GM23248 (cell line): ENCODE results near the gene CROCC. TPM values are rescaled to one million over a fixed set of nuclear protein-coding genes. Genes with fewer than 3 reads are reported as not detected.

Experiments
- DNase-seq: peaks from one replicate; pipeline ENCODE4 v3.0.0-alpha.2; 2015
- H2AFZ ChIP-seq: fragments of 200-600 bp; sonication (generic); 2 replicates; pipeline ENCODE4 v1.6.1; 2016; ENCODE audit warnings: antibody characterized with exemption
- H3F3A ChIP-seq: fragments of 200-600 bp; sonication (generic); 2 replicates; pipeline ENCODE4 v1.6.1; 2016; ENCODE audit warnings: mild to moderate bottlenecking, antibody characterized with exemption, mixed run types; ENCODE audit not compliant: insufficient read depth
- H3K27ac ChIP-seq: fragments of 200-600 bp; sonication (generic); 2 replicates; pipeline ENCODE4 v1.5.1; 2016; ENCODE audit warnings: mild to moderate bottlenecking
- H3K27me3 ChIP-seq: fragments of 200-600 bp; sonication (generic); replicated peaks from 2 replicates; pipeline ENCODE4 v1.6.1; 2016; ENCODE audit warnings: mild to moderate bottlenecking; ENCODE audit not compliant: insufficient read depth
- H3K36me3 ChIP-seq: fragments of 200-600 bp; sonication (generic); 2 replicates; pipeline ENCODE4 v1.6.1; 2016; ENCODE audit warnings: low read depth, mild to moderate bottlenecking
- H3K4me1 ChIP-seq: fragments of 200-600 bp; sonication (generic); 2 replicates; pipeline ENCODE4 v1.6.1; 2016; ENCODE audit warnings: mild to moderate bottlenecking; ENCODE audit not compliant: insufficient read depth
- H3K4me2 ChIP-seq: fragments of 200-600 bp; sonication (generic); one replicate; pipeline ENCODE4 v1.6.1; 2016; ENCODE audit warnings: mild to moderate bottlenecking; ENCODE audit not compliant: unreplicated experiment
- H3K4me3 ChIP-seq: fragments of 200-600 bp; sonication (generic); 2 replicates; pipeline ENCODE4 v1.5.1; 2016; ENCODE audit warnings: mild to moderate bottlenecking
- H3K79me2 ChIP-seq: fragments of 200-600 bp; sonication (generic); 2 replicates; pipeline ENCODE4 v1.6.1; 2016; ENCODE audit warnings: mild to moderate bottlenecking; ENCODE audit not compliant: insufficient read depth
- H3K9ac ChIP-seq: fragments of 200-600 bp; sonication (generic); 2 replicates; pipeline ENCODE4 v1.6.1; 2016; ENCODE audit warnings: mild to moderate bottlenecking
- H3K9me2 ChIP-seq: fragments of 200-600 bp; sonication (generic); 2 replicates; pipeline ENCODE4 v1.6.1; 2016; ENCODE audit warnings: mixed run types, mild to moderate bottlenecking, moderate library complexity; ENCODE audit not compliant: insufficient read depth
- H3K9me3 ChIP-seq: fragments of 200-600 bp; sonication (generic); one replicate; pipeline ENCODE4 v1.6.1; 2017; ENCODE audit warnings: low read depth
- H4K20me1 ChIP-seq: fragments of 200-600 bp; sonication (generic); 2 replicates; pipeline ENCODE4 v1.6.0; 2016; ENCODE audit not compliant: insufficient read depth
- EZH2 ChIP-seq: fragments of 200-600 bp; sonication (generic); IDR thresholded peaks from 2 replicates; pipeline ENCODE4 v1.6.1; 2018; ENCODE audit warnings: antibody characterized with exemption, mild to moderate bottlenecking; ENCODE audit not compliant: insufficient read depth, poor library complexity, severe bottlenecking
- EZH2phosphoT487 ChIP-seq: fragments of 200-600 bp; sonication (generic); IDR thresholded peaks from 2 replicates; pipeline ENCODE4 v1.6.1; 2018; ENCODE audit warnings: antibody characterized with exemption, moderate library complexity, mild to moderate bottlenecking, low read depth; ENCODE audit not compliant: insufficient read depth
- WGBS, 2 experiments: methylation state at CpG; one replicate each; pipeline ENCODE4 v1.1.6; 2015 to 2017; ENCODE audit warnings: low lambda C conversion rate in 2 of 2, low coverage in 1 of 2; ENCODE audit errors: missing lambda C conversion rate in 2 of 2; 5-methylcytosine and 5-hydroxymethylcytosine counted together
- in situ Hi-C: fragments of 300-500 bp; cut with MboI; formaldehyde crosslinking; loops from 2 replicates; pipeline ENCODE4 v1.15.0; 2020
- polyA plus RNA-seq: library from polyadenylated mRNA; unstranded; fragments of >200 nt; fragmentation: Nextera tagmentation; extraction: Ambion mirVana; gene quantifications from 2 replicates; pipeline ENCODE4 v1.2.1, GENCODE V29; 2016
- total RNA-seq: library from RNA; depleted of rRNA; stranded (reverse); fragments of >200 nt; shearing (Covaris generic); gene quantifications from 2 replicates; pipeline ENCODE4 v1.2.3, GENCODE V29; 2014

The CROCC gene
- total and polyA plus RNA-seq, 2 experiments from 2014 or later, result 5.2 to 17.6 TPM

DNA sequence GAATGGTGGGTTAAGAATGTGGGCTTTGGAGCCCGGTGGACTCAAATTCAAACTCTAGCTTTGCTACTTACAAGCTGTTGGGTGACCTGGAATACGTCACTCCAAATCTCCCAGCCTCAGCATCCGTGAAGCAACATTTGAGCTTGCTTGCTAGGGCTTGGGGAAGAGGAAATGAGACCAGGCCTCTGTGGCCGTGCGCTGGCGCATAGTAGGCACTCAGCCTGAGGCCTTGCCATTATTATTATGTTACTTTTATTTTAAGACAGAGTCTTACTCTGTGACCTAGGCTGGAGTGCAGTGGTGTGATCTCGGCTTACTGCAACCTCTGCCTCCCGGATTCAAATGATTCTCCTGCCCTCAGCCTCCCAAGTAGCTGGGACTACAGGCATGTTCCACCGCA is 70.9 kb downstream of the CROCC start:
- Histone ChIP-seq H3K4me2 (no peak overlapping the region), H3K27ac (no peak overlapping the region), H3K9me3 (no peaks in the 10 kb centered on the region), H3K4me3 (no peak overlapping the region), H3K36me3 (no peaks in the 10 kb centered on the region), H3K9ac (no peak overlapping the region), H3K4me1 (no peaks in the 10 kb centered on the region), H3K79me2 (no peaks in the 10 kb centered on the region), H3K27me3 (no peaks in the 10 kb centered on the region), H3F3A (no peaks in the 10 kb centered on the region), H4K20me1 (no peaks in the 10 kb centered on the region), H3K9me2 (no peaks in the 10 kb centered on the region), H2AFZ (no peak overlapping the region)
- in situ Hi-C loops, result no loop called here
- no peak for TF ChIP-seq EZH2phosphoT487
- no peak for TF ChIP-seq EZH2
- WGBS, 2 experiments, result 91 to 94% methylated on average over 9 of the region's 9 CpGs
- DNase-seq, result no peak

DNA sequence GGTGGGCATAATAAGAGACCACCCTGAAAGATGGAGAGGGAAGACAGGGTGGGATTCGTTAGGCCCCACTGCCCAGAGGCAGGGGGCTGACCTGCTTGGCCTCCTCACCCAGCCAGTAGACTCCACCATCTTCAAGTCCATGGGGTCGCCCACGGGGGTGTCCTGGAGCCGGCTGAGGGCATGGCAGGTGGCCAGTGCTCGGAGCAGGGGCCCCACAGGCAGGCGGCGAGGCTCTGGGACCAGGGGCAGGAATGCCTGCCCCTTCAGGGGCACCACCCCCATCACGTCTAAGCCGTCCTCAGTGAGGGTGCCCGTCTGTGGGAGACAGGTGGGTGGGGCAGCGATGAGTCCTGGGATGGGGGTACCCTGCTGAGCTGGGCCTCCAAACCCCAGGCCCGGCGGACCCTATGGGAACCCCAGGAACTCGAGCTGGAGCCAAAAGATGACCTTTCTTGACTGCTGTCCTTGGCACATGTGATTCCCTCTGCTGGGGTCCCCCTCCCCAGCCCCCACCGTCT is 71.8 kb downstream of the CROCC start:
- no peak overlapping the region for H3K27ac ChIP-seq
- H3K9me3 ChIP-seq, result no peaks in the 10 kb centered on the region
- peaks cover 6% of the 10 kb centered on the region; the same call in 1 of the 2 replicates for H3K36me3 ChIP-seq
- in situ Hi-C loops, result no loop called here
- no peak for DNase-seq
- 97 to 99% methylated on average over 14 to 15 of the region's 15 CpGs for WGBS, 2 experiments
- no peak overlapping the region for H3K4me3 ChIP-seq
- no peaks in the 10 kb centered on the region for H4K20me1 ChIP-seq
- TF ChIP-seq EZH2phosphoT487 (no peak), EZH2 (no peak)
- H3K79me2 ChIP-seq, result no peaks in the 10 kb centered on the region
- no peak overlapping the region for H3K9ac ChIP-seq
- no peaks in the 10 kb centered on the region for H3F3A ChIP-seq
- no peaks in the 10 kb centered on the region for H3K9me2 ChIP-seq
- no peaks in the 10 kb centered on the region for H3K27me3 ChIP-seq
- H3K4me1 ChIP-seq, result no peaks in the 10 kb centered on the region
- H2AFZ ChIP-seq, result no peak overlapping the region
- no peak overlapping the region for H3K4me2 ChIP-seq

DNA sequence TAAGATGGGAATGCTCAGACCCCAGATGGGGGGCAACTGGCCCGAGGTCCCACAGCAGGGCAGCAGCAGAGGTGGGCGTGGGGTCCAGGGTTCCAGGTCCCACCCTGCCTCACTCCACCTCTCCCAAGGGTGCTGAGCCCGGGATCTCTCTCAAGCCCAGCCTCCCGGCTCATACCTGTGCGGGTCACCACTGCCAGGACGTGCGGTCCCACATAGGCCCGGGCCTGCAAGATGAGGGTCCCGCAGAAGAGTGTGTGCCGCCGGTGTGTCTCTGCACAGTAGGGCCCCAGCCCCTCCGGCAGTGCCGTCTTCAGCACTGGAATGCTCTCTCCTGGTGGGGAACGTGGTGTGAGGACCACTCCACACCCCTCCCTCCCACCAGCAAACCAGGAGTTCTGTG is 75.1 kb downstream of the CROCC start:
- no peaks in the 10 kb centered on the region for H3K27me3 ChIP-seq
- H3K4me3 ChIP-seq, result no peak overlapping the region
- no peaks in the 10 kb centered on the region for H3K79me2 ChIP-seq
- no peaks in the 10 kb centered on the region for H4K20me1 ChIP-seq
- no peak overlapping the region for H3K4me2 ChIP-seq
- TF ChIP-seq EZH2 (no peak), EZH2phosphoT487 (no peak)
- in situ Hi-C loops, result no loop called here
- no peak overlapping the region for H3K27ac ChIP-seq
- H3K36me3 ChIP-seq, result peaks cover 7% of the 10 kb centered on the region; the same call in 1 of the 2 replicates
- no peaks in the 10 kb centered on the region for H3K4me1 ChIP-seq
- DNase-seq, result no peak
- H3K9ac ChIP-seq, result no peak overlapping the region
- no peak overlapping the region for H2AFZ ChIP-seq
- no peaks in the 10 kb centered on the region for H3K9me2 ChIP-seq
- H3F3A ChIP-seq, result no peaks in the 10 kb centered on the region
- 94 to 96% methylated on average over 14 of the region's 14 CpGs for WGBS, 2 experiments
- H3K9me3 ChIP-seq, result no peaks in the 10 kb centered on the region

DNA sequence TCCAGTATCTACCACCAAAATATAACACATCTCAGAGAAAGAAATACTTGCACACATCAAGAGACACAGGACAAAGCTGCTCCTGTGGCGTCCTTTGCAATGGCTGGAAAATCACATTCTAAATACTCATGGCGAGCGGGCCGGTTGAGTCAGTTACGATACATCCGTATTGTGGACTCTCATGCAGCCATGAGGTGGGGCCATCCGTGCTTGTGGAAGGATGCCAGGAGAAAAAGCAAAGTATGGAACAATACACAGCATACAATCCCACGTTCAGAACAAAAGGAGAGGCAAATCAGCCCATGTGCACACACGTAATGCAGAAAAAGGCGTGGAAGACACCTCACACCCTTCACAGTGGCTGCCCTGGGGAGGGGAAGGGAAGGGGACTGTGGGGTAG is 76.9 kb downstream of the CROCC start:
- TF ChIP-seq EZH2phosphoT487 (no peak), EZH2 (no peak)
- no peaks in the 10 kb centered on the region for H3K9me3 ChIP-seq
- peaks cover 4% of the 10 kb centered on the region for H3K4me1 ChIP-seq
- H3K9me2 ChIP-seq, result no peaks in the 10 kb centered on the region
- 79 to 81% methylated on average over 10 of the region's 10 CpGs for WGBS, 2 experiments
- H3K4me3 ChIP-seq, result no peak overlapping the region
- H3K27me3 ChIP-seq, result no peaks in the 10 kb centered on the region
- no peak overlapping the region for H3K9ac ChIP-seq
- peaks cover 9% of the 10 kb centered on the region; the same call in 1 of the 2 replicates for H3F3A ChIP-seq
- in situ Hi-C loops, result no loop called here
- H2AFZ ChIP-seq, result no peak overlapping the region
- H3K27ac ChIP-seq, result no peak overlapping the region
- H3K36me3 ChIP-seq, result peaks cover 7% of the 10 kb centered on the region; the same call in 1 of the 2 replicates
- no peak for DNase-seq
- H4K20me1 ChIP-seq, result no peaks in the 10 kb centered on the region
- H3K4me2 ChIP-seq, result no peak overlapping the region
- no peaks in the 10 kb centered on the region for H3K79me2 ChIP-seq
